Measurements from ENCODE around the gene PRKCA.
"Not testable (repeated sequence)": the region's sequence is repeated elsewhere in the genome, so short reads cannot be mapped to it uniquely, and the experiment has no call there.

Gene PRKCA

DNA sequence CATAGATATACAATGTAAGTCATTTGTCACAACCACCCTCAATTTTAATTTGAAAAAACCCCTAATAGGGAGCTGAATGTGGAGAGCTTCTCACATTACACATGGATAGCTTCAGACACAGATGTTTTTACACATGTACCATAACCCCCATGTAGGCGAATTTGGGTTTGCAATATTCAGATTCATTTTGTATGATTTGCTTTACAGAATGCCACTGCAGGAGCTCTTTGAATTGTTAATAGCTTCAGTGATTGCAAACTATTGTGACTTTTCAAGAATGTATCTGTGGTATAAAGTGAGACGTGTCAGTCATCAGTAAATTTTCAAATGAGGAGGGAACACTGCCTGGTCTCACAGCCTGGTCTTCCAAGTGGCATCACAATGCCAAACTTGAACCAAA, 419.9 kb downstream of the PRKCA start:
- in situ Hi-C loops (cut with MboI; ENCODE audit: low sequenced_read_pairs), result no loop called here

DNA sequence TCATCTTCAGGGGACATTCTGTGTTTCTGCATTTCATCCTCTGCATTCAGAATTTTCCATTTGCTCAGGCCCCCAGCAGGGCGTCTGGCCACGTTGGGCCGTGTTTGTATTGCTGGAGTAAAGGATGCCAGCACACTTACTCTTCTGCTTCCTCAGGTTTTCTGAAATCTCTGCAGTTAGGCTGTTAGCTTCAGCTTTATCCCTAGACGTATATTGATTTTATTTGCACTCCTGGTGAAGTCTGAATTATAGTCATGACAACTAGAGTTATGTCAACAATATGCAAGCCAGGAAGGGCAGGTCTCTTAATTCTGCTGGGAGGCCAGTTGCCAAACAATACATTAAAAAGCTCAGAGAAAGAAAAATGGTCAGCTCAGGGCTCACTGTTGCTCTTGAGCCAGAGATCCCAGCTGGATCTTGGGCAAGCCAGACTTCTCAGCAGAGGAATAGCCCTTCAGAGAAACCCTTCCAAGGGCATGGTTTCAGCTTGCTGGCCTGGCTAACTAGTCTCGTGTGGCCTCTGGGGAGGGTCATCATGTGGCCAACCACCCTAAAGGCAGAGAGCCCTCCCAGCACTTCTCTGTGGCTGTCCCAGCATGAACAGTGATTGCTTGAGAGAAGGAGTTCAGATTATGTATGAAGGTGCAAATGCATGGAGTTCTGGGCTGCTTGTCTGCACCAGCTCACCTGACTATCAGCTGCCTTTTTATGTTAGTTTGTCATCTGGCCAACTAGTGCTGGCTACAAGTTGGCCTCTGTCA, 422.3 kb downstream of the PRKCA start:
- in situ Hi-C loops (cut with MboI; ENCODE audit: low sequenced_read_pairs), result no loop called here

GRCh38 chr17:66725438-66725837, 423.0 kb downstream of the PRKCA start:
- in situ Hi-C loops (cut with MboI; ENCODE audit: low sequenced_read_pairs), result not testable (repeated sequence)

GRCh38 chr17:66725956-66726355, 423.5 kb downstream of the PRKCA start:
- in situ Hi-C loops (cut with MboI; ENCODE audit: low sequenced_read_pairs), result no loop called here

- in situ Hi-C loops (cut with MboI; ENCODE audit: low sequenced_read_pairs), result no loop called here
These were observed 424.0 kb downstream of the PRKCA start for GRCh38 chr17:66726371-66726770.

GRCh38 chr17:66726846-66727245, 424.4 kb downstream of the PRKCA start:
- in situ Hi-C loops (cut with MboI; ENCODE audit: low sequenced_read_pairs), result no loop called here

- in situ Hi-C loops (cut with MboI; ENCODE audit: low sequenced_read_pairs), result no loop called here
These were observed 425.5 kb downstream of the PRKCA start for GRCh38 chr17:66727634-66728570.

DNA sequence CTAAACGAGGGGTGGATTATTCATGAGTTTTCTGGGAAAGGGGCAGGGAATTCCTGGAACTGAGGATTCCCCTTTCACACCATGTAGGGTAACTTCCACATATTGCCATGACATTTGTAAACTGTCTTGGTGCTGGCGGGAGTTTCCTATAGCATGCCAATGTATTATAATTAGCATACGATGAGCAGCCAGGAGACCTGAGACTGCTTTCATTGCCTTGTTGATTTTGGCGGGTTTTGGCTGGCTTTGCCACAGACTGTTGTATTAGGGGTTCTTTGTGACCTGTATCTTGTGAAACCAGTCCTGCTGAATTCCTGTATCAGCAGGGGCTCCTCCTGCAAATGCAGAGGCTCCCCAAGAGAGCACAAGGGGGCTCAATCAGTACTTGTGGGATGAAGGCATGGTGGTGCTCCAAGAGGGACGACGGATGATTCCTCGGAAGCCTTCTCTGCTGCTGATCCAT, 428.1 kb downstream of the PRKCA start:
- in situ Hi-C loops (cut with MboI; ENCODE audit: low sequenced_read_pairs), result no loop called here

DNA sequence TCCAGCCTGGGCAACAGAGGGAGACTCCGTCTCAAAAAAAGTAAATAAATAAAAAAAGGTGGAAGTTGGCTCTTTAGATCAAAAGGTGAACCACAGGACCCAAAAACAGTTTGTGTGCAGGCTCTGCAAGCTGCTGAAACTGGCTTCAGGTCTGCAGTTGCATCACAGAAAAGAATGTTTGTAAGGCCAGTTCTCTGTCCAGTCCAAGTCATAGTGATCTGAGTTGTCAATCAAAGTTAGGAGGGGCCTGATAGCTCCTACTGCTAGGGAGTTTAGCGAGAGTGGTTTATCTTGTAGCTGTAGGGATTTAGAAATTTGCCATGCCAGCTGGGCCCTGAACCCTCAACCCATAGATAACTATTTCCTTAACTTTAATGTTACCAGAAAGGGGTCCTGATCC, 431.3 kb downstream of the PRKCA start:
- in situ Hi-C loops (cut with MboI; ENCODE audit: low sequenced_read_pairs), result no loop called here

- in situ Hi-C loops (cut with MboI; ENCODE audit: low sequenced_read_pairs), result no loop called here
These were observed 432.0 kb downstream of the PRKCA start for GRCh38 chr17:66734186-66734943.

- in situ Hi-C loops (cut with MboI; ENCODE audit: low sequenced_read_pairs), result no loop called here
These were observed 435.1 kb downstream of the PRKCA start for GRCh38 chr17:66737524-66737923.

DNA sequence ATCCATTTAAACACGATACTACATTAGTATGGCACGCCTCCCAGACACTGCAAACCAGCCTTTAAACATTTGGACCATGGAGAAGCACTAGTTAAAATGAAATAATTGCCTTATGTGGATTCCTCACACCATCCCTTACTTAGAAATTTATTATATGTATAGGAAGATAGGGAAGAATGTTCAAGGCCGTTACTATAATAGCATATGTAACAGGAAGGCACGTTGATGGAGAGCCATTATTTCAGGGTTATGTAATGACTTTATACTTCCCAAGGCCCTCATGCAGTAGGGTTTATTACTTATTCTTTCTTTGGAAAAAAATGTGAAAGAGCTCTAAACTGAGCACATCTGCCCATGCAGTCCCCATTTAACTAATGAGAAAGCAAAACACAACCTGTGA, 435.9 kb downstream of the PRKCA start:
- in situ Hi-C loops (cut with MboI; ENCODE audit: low sequenced_read_pairs), result no loop called here

GRCh38 chr17:66739553-66739952, 437.1 kb downstream of the PRKCA start:
- in situ Hi-C loops (cut with MboI; ENCODE audit: low sequenced_read_pairs), result no loop called here

DNA sequence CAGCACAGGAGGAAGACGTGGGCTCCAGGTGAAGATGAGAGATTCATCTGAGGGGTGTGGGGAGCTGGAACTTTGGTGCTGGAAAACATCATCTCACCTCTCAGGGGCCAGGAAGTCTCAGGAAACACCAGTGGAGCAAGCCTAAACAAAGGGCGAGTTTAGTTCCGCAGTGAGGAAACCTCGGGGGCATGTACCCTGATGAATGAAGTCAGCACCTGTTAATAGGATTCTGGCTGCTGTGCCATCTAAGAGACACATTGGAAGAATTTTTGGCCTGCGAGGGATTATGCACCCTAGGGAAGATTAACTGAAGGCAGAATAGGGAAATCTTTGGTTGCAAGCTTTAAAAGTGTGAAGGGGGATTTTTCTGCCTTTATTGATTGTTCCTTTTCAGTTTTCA, 437.8 kb downstream of the PRKCA start:
- in situ Hi-C loops (cut with MboI; ENCODE audit: low sequenced_read_pairs), result no loop called here

DNA sequence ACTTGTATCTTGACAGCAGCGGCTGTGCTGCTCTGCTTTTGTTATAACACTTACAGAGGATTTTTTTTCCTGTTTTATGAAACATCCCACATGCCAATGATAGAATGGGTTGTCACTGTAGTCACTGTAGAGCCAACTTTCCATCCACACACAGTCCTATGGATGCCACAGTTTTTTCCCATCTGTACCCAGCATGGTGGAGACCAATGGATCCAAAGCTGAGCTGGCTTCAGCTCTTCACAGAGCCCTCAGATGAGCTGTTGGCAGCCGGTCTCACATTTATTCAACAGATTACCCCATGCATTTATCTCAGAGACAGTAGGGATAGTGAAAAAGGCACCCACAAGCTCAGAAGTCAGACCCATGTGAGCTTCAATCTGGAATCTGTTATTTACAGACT, 441.1 kb downstream of the PRKCA start:
- in situ Hi-C loops (cut with MboI; ENCODE audit: low sequenced_read_pairs), result no loop called here

GRCh38 chr17:66746736-66747135, 444.3 kb downstream of the PRKCA start:
- in situ Hi-C loops (cut with MboI; ENCODE audit: low sequenced_read_pairs), result no loop called here

GRCh38 chr17:66747578-66748275, 445.3 kb downstream of the PRKCA start:
- in situ Hi-C loops (cut with MboI; ENCODE audit: low sequenced_read_pairs), result no loop called here

DNA sequence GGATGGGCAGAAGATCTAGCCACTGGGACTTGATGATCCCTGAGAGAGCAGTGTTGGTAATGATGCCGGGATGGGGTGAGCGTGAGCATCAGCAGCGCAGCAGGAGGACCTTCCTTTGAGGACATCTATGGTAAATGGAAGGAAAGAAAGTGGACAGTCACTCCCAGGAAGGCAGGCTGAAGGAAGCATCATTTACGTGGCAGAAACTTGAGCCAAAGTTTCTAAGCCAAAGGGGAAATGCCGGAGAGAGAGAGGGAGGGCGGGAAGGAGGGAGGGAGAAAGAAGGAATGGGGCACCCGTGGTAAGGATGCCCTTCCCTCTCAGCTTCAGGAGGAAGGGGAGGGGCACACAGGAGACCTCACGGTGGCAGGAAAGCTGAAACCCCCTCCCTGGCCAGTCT, 446.2 kb downstream of the PRKCA start:
- in situ Hi-C loops (cut with MboI; ENCODE audit: low sequenced_read_pairs), result no loop called here

DNA sequence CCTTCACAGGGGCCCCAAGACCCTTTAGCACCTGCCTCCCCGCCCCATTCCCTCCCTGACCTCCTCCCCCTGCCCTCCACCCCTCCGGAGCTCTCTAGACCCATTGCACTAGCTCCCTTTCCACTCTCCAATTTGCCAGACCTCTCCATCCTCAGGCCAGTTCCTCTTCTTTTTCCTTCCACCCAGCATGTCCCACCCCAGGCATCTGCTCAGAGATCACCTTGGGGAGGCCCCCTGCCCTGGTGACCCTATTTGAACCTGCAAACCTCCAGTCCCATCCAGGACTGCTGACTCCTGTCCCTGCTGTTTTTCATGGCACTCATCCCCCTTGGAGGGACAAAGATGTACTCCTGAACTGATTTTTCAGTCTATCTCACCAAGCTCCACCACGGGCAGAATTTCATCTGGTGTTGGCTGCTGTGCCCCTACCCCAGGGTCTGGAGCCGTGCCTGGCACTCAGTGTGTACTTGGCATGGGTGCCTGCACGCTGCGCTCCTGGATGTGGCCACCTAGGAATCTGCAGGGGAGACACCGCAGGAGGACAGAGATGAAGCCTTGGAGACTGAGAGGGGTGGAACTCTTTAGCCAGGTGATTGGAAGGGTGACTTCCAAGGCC, 446.9 kb downstream of the PRKCA start:
- in situ Hi-C loops (cut with MboI; ENCODE audit: low sequenced_read_pairs), result no loop called here

DNA sequence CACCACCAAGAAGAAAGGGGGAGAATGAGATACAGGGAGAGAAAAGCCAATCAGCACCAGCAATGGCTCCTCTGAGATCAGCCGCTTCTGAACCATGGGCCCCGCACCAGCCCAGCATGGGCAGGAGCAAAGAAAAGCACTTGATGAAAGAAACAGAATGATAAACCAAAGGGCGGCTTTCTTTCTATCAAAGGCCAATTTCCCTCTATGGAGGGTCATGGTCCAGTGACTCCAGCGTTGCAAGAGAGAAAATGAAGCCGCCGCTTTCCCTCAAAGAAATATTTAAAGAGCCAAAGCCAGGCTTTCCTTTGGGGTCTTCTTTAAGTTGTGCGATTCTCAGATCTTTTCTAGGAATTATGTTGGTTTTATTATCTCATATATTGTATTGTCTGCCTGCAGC, 447.7 kb downstream of the PRKCA start:
- in situ Hi-C loops (cut with MboI; ENCODE audit: low sequenced_read_pairs), result no loop called here
